ENCODE results near the gene OIP5. TPM values are rescaled to one million over a fixed set of nuclear protein-coding genes. Genes with fewer than 3 reads are reported as not detected.

The OIP5 gene
- total RNA-seq, 6 experiments from 2014 or later, result 0.23 to 1.1 (median 0.82) TPM; not detected in 1

DNA sequence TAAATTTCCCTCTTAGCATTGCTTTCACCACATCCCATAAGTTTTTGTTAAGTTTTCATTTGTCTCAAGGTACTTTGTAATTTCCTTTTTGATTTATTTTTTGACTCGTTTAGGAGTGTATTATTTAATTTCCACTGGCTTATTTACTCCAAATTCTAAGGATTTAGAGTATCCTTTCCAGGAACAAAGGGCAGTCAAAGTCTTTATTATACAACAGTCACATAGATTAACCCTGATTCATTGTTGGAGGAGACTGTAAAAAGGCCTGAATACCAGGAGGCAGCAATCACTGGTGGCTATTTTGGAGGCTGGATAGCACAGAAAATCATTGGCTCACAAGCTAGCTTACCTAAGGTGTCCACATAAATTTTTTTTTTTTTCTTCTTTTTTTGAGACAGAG, 39.9 kb downstream of the OIP5 start:
- intact Hi-C loops (cut with DNase I), result no loop called here
- Histone ChIP-seq H3K36me3 (peaks cover 3 to 30% (median 14%) of the 10 kb centered on the region in 4 donors), H3K27ac (no peak overlapping the region), H3K4me1 (peaks cover 0 to 17% (median 0%) of the 10 kb centered on the region in 4 donors), H3K27me3 (no peaks in the 10 kb centered on the region), H3K4me3 (no peak overlapping the region), H3K9me3 (no peaks in the 10 kb centered on the region)
- 80% methylated on average over 1 of the region's 1 CpG for WGBS (ENCODE audit: insufficient coverage, low coverage, low lambda C conversion rate, missing lambda C conversion rate)
- no peak for TF ChIP-seq POLR2A (IDR thresholded peaks at IDR 0.05)
- TF ChIP-seq, protein P1, sequence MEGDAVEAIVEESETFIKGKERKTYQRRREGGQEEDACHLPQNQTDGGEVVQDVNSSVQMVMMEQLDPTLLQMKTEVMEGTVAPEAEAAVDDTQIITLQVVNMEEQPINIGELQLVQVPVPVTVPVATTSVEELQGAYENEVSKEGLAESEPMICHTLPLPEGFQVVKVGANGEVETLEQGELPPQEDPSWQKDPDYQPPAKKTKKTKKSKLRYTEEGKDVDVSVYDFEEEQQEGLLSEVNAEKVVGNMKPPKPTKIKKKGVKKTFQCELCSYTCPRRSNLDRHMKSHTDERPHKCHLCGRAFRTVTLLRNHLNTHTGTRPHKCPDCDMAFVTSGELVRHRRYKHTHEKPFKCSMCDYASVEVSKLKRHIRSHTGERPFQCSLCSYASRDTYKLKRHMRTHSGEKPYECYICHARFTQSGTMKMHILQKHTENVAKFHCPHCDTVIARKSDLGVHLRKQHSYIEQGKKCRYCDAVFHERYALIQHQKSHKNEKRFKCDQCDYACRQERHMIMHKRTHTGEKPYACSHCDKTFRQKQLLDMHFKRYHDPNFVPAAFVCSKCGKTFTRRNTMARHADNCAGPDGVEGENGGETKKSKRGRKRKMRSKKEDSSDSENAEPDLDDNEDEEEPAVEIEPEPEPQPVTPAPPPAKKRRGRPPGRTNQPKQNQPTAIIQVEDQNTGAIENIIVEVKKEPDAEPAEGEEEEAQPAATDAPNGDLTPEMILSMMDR (IDR thresholded peaks at IDR 0.05), result no peak
- ATAC-seq (no peak), DNase-seq (no peak)

DNA sequence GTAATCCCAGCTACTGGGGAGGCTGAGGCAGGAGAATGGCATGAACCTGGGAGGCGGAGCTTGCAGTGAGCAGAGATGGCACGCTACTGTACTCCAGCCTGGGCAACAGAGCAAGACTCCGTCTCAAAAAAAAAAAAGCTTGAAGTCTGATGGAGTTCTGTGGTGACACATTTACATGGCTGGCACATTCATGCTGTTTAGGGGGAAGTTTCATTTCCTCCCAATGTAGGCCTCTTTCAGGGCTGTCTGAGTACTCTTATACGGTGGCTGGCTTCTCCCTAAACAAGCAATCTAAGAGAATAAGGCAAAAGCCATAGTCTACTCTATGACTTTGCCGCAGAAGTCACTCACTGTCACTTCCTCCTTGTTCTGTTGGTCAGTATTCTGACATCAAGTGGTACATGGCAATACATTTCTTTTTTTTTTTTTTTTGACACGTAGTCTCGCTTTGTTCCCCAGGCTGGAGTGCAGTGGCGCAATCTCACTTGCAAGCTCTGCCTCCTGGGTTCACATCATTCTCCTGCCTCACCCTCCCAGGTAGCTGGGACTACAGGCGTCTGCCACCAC, 41.2 kb downstream of the OIP5 start:
- H3K4me3 ChIP-seq, result no peak overlapping the region
- H3K36me3 ChIP-seq, result peaks cover 3 to 44% (median 20%) of the 10 kb centered on the region in 4 donors
- WGBS (ENCODE audit: insufficient coverage, low coverage, low lambda C conversion rate, missing lambda C conversion rate), result 64% methylated on average over 9 of the region's 9 CpGs
- H3K4me1 ChIP-seq, result peaks cover 0 to 17% (median 0%) of the 10 kb centered on the region in 4 donors
- intact Hi-C loops (cut with DNase I), result no loop called here
- DNase-seq (no peak), ATAC-seq (peak; percentile 27 to 66 (median 52))
- H3K27ac ChIP-seq, result no peak overlapping the region
- no peaks in the 10 kb centered on the region for H3K9me3 ChIP-seq
- TF ChIP-seq, protein P1 (IDR thresholded peaks at IDR 0.05), result no peak
- TF ChIP-seq POLR2A (IDR thresholded peaks at IDR 0.05), result no peak
- no peaks in the 10 kb centered on the region for H3K27me3 ChIP-seq

DNA sequence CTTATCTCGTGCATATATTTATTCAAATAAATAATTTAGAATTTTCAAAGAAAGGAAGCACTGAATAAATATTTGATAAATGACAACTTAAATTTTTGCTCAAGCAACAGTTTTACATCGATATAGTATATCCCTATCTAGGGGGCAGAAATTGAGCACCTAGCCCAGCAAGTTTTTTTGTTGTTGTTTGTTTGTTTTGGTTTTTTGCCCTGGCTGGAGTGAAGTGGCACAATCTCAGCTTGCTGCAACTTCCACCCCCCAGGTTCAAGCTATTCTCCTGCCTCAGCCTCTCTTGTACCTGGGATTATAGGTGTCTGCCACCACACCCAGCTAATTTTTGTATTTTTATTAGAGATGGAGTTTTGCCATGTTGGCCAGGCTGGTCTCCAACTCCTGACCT, 42.4 kb downstream of the OIP5 start:
- ATAC-seq, result peak; percentile 36 to 67 (median 55)
- Histone ChIP-seq H3K4me3 (no peak overlapping the region), H3K9me3 (no peaks in the 10 kb centered on the region), H3K4me1 (peaks cover 0 to 17% (median 4%) of the 10 kb centered on the region in 4 donors), H3K36me3 (peaks cover 3 to 51% (median 22%) of the 10 kb centered on the region in 4 donors), H3K27ac (no peak overlapping the region), H3K27me3 (no peaks in the 10 kb centered on the region)
- intact Hi-C loops (cut with DNase I), result no loop called here
- no peak for DNase-seq
- TF ChIP-seq, protein P1 (IDR thresholded peaks at IDR 0.05), result no peak
- TF ChIP-seq POLR2A (IDR thresholded peaks at IDR 0.05), result no peak
- WGBS (ENCODE audit: insufficient coverage, low coverage, low lambda C conversion rate, missing lambda C conversion rate), result 43% methylated on average over 2 of the region's 2 CpGs

DNA sequence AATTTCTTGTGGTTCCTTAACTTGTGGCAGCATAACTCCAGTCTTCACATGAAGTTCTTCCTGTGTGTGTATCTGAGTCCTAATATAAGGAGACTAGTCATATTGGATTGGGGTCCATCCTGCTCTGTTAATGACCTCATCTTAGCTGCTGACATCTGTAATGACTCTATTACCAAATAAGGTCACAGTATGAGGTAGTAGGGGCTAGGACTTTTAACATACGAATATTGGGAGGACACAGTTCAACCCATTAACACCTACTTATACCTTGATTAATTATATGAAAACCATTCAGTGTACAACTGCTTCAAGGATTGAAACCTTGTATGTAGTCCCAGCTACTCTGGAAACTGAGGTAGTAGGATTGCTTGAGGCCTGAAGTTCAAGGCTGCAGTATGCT, 43.9 kb downstream of the OIP5 start:
- no peak for ATAC-seq
- no peak for DNase-seq
- intact Hi-C loops (cut with DNase I), result no loop called here
- Histone ChIP-seq H3K36me3 (peaks cover 3 to 48% (median 22%) of the 10 kb centered on the region in 4 donors), H3K4me1 (peaks cover 0 to 17% (median 4%) of the 10 kb centered on the region in 4 donors), H3K27ac (no peak overlapping the region), H3K9me3 (no peaks in the 10 kb centered on the region), H3K4me3 (no peak overlapping the region), H3K27me3 (no peaks in the 10 kb centered on the region)
- no peak for TF ChIP-seq POLR2A (IDR thresholded peaks at IDR 0.05)
- TF ChIP-seq, protein P1 (IDR thresholded peaks at IDR 0.05), result no peak
- WGBS (ENCODE audit: insufficient coverage, low coverage, low lambda C conversion rate, missing lambda C conversion rate), result 80% methylated on average over 1 of the region's 1 CpG
